Stimulated activated CD4-positive, alpha-beta T cell treated with anti-CD3 and anti-CD28 coated beads, Interleukin-2, amount 100 ng/mL, for 24 hours (primary cell): ENCODE measurements around the gene SMYD3.
"Not testable (repeated sequence)": the region's sequence is repeated elsewhere in the genome, so short reads cannot be mapped to it uniquely, and the experiment has no call there.

Experiments used
- DNase-seq, 2 donors: peaks; one replicate each; pipeline ENCODE4 v3.0.0-alpha.2; 2020

SMYD3 gene

DNA sequence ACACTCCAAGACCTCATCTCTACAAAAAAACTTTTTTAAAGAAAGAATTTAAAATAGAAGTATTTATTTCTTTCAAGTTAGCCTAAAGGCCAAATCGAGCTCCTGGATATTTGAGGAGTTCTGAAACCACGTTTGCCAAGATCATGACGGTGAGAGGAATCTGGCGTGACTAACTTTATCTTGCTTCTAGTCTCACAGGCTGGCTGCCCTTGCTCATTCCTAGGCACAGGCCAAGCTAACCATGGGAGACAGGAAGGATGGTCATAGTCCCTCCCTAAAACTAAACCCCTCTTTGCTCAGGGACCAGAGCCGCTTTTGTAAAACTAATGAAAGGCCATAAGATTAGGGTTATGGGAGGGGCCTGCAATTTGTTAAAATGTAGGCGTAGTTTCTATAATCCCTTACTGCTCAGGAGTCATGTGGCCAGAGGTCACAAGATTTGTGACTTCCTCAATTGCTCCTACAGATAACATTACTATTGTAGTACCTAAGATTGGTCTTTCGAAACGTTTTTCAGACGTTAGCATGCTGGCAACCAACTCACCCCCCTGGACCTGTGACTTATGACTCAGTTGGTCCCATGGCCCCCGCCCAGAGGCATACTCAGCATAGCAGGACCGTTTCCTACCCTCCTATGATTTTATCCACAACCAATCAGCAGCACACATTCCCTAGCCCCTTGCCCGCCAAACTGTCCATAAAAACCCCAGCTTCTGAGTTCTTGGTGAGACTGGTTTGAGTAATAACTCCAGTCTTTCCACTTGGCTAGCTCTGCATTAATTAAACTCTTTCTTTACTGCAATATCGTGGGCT lies 425.0 kb downstream of the SMYD3 start:
- DNase-seq: no peak

DNA sequence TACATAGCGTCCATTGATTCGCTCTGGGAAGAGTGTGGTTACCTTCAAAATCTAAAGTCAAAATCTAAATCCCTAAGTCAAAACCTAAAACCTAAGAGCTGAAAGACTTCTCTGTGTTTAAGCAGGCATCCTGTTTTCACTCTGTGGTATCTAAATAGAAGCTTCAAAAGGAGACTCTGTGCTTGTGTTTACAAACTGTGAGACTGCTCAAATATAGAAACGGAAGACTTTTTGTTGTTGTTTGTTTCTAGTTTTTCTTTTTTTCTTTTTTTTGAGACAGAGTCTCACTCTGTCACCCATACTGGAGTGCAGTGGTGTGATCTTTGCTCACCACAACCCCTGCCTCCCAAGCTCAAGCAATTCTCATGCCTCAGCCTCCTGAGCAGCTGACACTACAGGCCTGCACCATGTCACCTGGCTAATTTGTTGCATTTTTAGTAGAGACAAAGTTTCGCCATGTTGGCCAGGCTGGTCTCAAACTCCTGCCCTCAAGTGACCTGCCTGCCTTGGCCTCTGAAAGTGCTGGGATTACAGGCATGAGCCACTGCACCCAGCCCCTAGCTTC lies 425.9 kb downstream of the SMYD3 start:
- DNase-seq: no peak

DNA sequence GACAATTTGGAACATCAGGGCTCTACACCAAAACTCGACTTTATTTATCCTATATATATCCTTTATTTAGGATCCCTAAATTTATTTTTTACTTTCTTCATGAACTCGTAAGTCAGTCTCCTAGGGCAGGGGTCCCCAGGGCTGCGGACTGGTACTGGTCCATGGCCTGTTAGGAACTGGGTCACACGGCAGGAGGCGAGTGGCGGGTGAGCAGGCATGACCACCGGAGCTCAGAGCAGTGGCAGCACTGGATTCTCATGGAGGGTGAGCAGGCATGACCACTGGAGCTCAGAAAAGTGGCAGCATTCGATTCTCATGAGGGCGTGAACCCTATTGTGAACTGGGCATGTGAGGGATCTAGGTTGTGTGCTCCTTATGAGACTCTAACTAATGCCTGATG lies 427.0 kb downstream of the SMYD3 start:
- no peak for DNase-seq

DNA sequence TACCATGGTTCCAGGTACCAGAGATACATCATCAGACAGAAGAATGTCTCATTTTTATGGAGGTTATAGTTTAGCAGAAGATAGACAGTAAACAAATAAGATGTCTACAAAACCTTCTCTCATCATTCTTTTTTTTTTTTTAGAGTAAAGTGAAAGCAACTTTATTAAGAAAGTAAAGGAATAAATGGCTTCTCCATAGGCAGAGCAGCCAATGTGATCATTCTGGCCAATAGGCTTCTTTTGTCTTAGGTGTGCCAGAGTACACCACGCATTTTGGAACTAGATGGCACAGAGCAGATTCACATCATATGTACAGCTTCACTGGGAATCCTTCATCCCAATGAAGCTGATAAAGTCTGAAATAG lies 428.2 kb downstream of the SMYD3 start:
- DNase-seq: no peak

DNA sequence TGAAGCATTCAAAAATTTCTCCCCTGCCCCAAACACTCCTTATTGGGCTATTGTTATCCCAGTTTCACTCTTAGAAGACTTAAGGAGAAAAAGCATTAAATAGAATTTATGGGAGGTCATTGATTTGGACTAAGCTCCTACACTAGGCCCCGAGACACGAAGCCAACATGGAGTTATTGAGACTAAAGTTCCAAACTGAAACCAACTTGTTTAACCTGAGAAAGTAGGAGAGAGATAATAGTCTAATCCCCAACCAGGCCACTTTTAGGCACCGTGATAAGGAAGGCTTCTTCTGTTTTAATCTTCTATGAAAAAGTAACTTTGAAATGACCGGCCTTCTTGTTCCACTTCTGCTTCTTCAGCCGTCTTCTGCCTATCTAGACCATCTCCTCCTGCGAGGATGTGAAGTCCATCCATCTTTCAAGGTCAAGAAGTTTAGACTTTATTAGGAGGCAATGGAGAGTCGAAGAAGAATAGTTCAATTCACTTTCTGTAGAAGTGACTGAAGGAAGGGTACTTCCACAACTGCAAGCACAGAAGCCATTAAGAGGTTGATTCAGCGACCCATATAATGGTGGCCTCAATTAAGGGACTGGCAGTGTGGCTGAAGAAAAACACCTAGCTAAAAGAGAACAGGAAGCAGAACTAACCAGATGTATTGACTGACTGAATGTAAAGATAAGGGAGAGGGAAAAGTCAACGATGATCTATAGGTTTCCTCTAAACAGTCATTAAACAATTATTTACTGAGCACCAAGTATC lies 428.8 kb downstream of the SMYD3 start:
- no peak for DNase-seq

DNA sequence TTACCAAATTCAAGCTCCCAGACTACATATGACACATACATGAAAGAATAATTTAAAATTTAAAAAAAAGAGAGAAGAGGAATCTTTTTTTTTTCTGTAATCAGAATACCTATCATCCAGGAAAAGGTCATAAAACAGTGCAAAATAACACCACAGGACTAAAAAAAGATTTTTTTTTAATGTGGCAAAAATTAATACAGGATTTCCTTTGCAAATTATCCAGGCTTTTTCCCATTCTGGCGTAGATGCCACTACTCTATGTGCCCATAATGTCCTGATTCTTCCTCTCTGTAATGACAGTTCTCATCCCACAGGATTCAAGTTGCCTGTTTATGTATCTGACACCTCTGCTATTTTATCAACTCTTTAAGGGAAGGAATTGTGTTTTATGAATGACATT lies 429.6 kb downstream of the SMYD3 start:
- DNase-seq: no peak

DNA sequence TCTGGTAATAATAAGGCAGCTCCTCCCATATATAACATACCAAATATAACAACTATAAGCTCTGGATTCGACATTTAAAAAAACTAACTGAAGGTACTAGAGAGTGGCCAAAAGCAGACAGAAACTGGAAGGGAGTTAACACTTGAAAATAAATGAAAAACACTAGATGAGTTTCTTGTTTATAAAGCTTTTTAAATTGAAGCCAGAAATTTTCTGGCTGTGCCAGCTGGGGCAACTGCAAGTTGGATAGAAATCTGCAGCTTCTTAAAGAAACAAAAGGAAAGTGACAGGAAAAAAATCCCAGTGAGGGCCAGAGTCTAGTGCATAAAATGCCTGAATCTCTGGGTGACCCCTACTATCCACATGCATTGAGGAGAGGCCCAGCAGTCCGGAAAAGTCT lies 432.7 kb downstream of the SMYD3 start:
- DNase-seq: no peak

DNA sequence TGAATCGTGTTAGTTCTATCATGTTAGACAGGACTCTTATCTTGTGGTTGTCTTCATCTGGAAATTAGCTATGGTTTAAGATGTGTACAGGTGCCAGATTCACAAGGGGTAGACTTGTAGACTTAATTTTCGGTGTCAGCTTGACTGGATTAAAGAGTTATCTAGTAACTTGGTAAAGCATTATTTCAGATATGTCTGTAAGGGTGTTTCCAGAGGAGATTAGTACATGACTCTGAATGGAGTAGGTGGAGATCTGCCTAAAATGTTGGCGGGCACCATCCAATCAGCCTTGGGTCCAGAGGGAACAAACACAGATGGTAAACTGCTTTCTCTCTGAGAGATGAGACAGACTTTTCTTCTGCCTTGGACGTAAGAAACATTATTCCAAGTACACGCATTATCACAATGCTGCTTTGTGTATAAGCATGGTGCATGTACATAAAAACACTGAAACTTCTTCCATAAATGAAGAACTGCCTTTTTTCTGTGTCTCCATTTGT lies 434.6 kb downstream of the SMYD3 start:
- DNase-seq: no peak

DNA sequence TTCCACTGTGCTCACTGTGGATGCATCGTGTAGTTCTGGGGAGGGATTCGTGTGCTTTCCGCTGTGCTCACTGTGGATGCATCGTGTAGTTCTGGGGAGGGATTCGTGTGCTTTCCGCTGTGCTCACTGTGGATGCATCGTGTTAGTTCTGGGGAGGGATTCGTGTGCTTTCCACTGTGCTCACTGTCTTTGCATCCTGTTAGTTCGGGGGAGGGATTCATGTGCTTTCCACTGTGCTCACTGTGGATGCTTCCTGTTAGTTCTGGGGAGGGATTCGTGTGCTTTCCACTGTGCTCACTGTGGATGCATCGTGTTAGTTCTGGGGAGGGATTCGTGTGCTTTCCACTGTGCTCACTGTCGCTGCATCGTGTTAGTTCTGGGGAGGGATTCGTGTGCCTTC lies 435.1 kb downstream of the SMYD3 start:
- not testable (repeated sequence) for DNase-seq

DNA sequence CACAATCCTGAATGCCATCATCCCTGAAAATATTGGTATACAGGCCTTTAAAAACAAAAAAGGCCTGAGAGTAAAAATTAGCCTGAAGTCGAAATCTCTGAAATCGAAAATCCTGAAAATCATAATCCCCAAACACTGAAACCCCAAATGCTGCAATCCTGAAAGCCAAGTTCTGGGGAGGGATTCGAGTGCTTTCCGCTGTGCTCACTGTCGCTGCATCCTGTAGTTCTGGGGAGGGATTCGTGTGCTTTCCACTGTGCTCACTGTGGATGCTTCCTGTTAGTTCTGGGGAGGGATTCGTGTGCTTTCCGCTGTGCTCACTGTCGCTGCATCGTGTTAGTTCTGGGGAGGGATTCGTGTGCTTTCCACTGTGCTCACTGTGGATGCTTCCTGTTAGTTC lies 435.5 kb downstream of the SMYD3 start:
- not testable (repeated sequence) for DNase-seq

DNA sequence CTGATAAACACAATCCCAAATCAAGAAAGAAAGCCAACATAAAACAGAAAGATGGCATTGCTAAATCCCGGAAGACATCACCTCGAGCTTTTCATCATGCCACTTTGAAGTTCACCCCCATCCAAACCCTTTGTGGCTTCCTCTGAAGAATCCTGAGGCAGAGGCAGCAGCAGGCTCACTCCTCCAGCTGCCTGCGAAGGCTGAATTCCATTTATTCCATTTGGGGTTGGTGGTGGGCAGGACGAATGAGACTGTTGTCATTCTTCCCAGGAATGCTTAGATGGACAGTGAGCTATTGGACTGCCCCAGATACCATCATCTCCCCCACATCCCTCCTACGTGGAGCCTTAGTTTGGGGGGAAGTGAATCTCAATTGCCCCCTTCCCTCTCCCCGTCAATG lies 437.5 kb downstream of the SMYD3 start:
- no peak for DNase-seq

DNA sequence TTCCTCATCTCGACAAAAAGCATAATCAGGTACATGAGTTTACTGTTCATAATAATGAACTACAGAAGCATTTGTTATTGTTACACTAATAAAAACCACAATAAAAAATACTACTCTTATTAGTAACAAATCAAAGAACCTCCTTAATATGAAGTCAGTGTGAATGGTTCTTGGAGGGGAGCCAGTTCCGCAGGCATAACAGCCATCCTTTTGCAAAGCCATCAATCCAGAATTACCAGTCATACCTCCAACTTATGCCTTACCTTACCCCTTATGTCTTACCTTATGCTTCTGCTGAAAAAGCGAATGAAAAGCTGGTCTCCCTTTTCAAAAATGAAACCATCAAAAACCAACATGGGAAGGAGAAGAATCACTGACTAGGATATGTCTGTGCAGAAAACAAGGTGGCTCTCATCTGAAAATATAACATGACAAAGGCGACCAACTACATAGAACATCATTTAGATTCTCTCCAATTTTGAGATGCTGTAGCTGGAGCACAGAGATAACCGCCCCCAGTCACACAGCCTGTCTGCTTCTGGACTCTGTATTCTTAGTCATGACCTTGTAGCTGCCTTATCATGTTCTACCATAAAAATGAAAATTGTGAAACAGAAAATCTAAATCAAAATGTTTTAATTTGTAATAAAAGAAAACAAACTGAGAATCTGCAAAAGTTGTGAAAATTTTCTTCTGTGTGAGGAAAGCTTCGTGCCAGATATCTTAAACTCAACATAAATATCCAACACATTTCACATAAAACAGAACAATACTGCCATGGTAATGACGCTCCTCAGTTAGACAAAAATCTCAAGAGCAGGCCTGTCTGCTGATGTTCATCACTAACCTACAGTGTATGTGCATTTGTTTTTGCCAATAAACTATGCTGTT lies 438.2 kb downstream of the SMYD3 start:
- DNase-seq: no peak

DNA sequence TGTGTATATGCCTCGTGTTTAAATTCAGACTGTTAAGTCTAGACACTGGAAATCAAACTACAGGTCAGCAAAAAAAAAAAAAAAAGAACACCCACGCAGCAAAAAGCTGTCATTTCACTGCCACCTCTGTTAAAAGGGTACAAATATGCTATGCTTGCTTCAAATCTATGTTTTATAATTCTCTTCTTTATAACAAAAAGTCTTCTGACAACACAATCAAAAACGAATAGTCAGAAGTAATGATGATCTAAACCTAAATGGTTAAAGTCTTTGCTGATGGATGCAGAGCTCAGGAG lies 438.9 kb downstream of the SMYD3 start:
- DNase-seq: no peak

DNA sequence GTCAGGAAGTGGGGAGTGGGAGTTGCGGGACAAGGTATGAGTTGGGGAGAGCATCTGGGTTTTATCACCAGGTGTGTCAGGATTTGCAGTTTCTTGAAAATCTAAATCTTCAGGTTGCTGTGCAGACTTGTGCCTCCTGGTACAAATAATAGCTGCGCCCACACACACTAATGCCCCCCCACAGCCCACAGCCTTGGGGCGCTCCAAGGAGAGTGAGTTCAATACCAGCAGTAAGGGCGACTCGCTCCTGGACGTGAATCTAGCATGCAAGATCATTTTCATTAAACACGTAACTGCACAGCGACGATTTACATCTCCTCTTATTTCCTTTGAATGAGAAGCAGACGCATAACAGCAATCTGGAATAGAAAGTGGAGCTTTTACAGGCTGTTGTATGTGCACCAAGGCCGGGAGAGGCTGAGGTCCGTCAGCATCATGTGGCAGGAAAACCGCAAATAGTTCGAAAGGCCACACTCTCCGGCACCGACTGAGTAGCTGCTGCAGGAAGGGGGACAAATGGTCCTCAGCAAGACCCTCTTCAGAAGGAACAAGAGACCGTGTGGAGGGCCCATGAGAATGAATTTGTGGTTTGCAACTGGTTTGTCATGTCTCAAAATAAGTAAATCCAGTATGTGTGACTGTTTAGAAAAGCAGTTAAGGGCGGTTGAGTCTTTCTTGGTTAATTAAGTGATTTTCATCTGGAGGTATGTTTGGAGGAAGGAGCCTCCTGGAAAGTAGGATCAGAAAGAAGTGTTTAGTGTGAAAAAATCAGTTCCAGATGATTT lies 439.5 kb downstream of the SMYD3 start:
- DNase-seq: no peak

DNA sequence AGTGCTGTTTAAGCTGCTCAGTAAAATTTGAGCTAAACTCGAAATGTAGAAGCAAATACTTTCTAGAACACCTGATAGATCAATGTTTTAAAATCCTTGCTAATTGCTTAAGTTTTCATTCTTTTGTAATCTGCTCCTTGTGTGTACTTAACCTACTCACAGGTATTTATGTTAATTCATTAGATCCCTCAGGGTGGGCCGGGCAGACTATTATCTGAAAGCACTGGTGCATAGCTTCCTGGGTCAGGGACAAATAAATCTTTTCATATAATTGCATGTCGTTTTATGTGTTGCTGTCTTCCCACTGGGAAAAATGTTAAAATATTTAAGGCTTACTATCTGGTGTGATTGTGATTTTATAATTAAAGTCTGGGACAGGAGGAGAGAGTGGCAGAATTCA lies 440.5 kb downstream of the SMYD3 start:
- no peak for DNase-seq

DNA sequence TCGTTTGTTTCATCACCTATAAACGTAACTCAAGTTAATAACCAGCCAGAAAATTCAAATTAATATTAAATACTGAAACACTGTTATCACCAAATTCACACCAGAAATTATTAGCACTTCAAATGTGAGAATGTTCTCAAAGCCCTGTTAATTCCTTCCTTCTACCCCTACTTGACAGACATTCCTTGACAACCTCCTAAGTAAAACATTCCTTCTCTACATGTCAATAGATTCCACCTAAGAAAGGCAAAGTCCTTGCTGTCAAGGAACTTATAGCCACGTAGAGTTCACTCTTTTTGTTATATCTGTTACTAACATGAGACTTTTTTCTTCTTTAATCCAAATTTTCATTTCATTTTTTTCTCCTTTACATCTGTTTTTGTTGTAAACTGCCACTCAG lies 441.5 kb downstream of the SMYD3 start:
- no peak for DNase-seq

DNA sequence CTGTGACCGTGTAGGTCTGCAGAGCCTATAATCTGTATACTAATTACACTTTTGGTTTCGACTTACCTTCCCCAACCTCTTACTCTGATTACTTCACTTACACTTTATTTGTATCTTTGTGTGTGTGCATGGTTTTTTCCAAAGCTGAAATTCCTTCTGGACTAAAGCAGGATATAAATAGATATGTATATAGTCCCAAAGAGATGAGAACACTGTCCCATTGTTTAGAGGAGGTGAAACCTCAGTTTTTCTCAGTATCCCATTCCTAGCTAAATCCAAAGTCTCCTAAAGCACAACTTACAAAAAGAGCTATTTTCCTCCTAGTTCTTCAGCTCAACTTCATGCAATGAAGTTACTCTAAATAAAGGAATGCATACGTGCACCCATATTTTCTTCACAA lies 442.2 kb downstream of the SMYD3 start:
- DNase-seq: no peak

DNA sequence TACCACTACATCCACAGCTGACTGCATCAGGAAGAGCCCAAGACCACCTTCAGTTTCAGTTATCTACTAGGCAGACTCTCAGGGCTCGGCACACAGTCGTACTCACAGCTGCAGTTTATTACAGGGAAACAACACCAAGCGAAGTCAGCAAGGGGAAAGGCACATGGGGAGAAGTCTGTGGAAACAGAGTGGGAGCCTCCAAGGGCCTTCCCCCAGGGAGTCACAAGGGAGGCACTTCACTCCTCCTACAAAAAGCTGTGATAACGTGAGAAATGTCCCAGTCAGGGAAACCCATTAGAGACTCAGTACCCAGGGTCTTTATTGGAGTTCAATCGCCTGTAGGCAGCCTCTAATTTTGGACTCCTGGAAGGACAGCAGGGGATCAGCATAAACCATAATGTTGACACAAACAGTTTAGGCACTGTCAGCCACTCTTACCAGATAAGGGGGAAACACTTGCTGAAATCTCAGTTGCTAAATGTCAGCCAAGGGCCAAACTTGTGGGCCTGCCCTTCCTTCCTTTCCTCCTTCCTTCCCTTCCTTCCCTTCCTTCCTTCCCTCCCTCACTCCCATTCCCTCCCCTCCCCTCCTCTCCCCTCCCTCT lies 444.0 kb downstream of the SMYD3 start:
- no peak for DNase-seq

DNA sequence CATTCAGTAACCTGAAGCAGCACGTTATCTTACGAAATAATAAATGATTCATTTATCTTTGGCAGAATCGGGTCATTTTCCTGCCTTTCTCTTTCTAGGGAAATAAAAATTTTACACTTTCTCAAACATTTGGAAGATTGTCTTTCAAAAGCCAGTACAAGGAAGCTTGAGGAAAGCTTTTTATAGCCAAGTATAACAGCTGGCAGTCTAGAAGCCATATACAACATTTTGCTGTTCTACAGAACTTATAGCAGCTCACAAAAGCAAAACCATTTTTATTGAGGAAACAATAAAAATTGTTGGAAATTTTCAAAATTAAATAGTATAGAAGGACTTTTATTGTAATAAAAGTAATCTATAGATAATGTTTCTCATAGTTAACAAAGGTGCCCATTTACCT lies 448.6 kb downstream of the SMYD3 start:
- DNase-seq: no peak

DNA sequence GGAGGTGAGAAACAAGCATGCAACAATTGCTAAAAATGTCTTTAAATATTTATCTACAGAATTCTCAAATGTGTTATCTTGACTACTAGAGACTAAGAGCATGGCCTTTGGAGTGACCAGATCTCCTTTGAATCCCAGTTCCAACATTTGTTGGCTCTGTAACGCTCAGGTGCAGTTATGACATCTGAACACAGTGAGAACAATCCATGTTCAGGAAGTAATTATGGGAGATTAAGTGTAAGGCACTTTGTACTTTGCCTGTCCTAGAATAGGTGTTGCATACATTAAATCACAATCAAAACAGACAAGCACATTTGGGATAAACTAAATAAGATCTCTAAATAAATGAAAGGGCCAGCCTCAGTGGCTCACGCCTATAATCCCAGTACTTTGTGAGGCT lies 454.5 kb downstream of the SMYD3 start:
- DNase-seq: no peak

DNA sequence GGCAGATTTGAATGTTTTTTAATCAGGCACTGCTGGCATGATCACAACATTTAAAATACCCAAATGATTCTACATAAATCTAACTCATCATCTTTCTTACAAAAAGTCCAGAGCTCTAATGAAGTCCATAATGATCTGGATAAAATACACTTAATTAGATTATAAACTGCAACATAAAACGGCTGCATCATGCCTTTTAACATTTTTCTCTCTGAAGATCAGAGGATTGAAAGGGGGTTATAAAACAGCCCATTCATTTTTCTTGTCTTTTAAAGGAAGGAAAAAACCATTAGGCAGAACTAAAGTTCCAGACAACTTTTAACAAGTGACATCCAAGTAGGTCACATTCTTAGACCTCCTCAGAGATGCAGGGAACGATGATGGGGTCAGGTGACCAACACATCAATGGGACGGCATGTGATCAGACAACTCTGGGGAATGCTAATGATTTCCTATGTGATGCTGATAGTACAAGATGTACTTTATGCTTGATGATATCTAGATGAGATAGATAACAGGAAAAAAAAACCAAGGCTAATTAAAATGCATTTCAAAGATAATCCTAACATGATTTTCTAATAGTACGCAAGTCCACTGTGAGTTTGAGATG lies 455.1 kb downstream of the SMYD3 start:
- no peak for DNase-seq

DNA sequence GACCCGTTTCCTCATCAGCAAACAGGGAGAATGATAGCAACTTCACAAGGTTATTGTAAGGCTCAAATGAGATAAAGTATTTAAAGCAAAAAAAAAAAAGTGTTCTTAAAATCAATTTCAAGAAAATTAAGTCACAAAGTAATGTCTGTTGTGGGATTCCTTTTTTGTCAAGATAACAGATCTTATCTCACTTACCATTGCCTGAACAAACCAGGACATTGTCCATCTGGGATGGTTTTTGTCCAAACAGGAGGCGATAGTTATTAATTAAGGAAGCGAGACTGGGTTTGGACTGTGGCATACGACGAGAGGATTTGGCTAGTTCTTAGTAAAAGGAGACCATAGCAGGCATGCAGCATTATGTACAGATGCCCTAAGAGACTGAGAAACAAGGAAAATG lies 458.4 kb downstream of the SMYD3 start:
- DNase-seq: no peak
